ENCODE results near the gene SRPK3.
A peak's percentile ranks its signal among the peaks of the same experiment; 100 is the strongest.
"Not testable (repeated sequence)": the region's sequence is repeated elsewhere in the genome, so short reads cannot be mapped to it uniquely, and the experiment has no call there.

Gene SRPK3

GRCh38 chrX:153780678-153781427 lies at the start of gene SRPK3:
Gene SRPK3 (plus strand): TSS chrX:153781041. CDS start chrX:153781087, 46 bp downstream.
- no peak for DNase-seq

- no peak for DNase-seq
These were observed 49.6 kb upstream of the SRPK3 start for GRCh38 chrX:153731117-153731844.

GRCh38 chrX:153731845-153732215 lies 49.0 kb upstream of the SRPK3 start:
- no peak for DNase-seq

GRCh38 chrX:153732401-153732800 lies 48.4 kb upstream of the SRPK3 start:
- no peak for DNase-seq

- no peak for DNase-seq
These were observed 47.1 kb upstream of the SRPK3 start for GRCh38 chrX:153733651-153734240.

- no peak for DNase-seq
These were observed 46.0 kb upstream of the SRPK3 start for GRCh38 chrX:153734871-153735270.

- DNase-seq, result no peak
These were observed 45.6 kb upstream of the SRPK3 start for GRCh38 chrX:153735274-153735673.

GRCh38 chrX:153736071-153736820 lies 44.6 kb upstream of the SRPK3 start:
- no peak for DNase-seq

GRCh38 chrX:153736871-153737441 lies 43.9 kb upstream of the SRPK3 start:
- no peak for DNase-seq

GRCh38 chrX:153738056-153738605 lies 42.7 kb upstream of the SRPK3 start:
- DNase-seq, result no peak

- DNase-seq, result no peak
These were observed 40.9 kb upstream of the SRPK3 start for GRCh38 chrX:153739754-153740486.

GRCh38 chrX:153740631-153741222 lies 40.1 kb upstream of the SRPK3 start:
- DNase-seq, result no peak

- no peak for DNase-seq
These were observed 39.4 kb upstream of the SRPK3 start for GRCh38 chrX:153741446-153741845.

- DNase-seq, result not testable (repeated sequence)
These were observed 38.7 kb upstream of the SRPK3 start for GRCh38 chrX:153742111-153742510.

GRCh38 chrX:153742796-153743467 lies 37.9 kb upstream of the SRPK3 start:
- not testable (repeated sequence) for DNase-seq

- DNase-seq, result not testable (repeated sequence)
These were observed 37.2 kb upstream of the SRPK3 start for GRCh38 chrX:153743468-153744209.

- DNase-seq, result peak in 1 of 14 donors; percentile 25
These were observed 36.4 kb upstream of the SRPK3 start for GRCh38 chrX:153744210-153745066.

GRCh38 chrX:153745067-153745433 lies 35.8 kb upstream of the SRPK3 start:
- DNase-seq, result not testable (repeated sequence)

- no peak for DNase-seq
These were observed 34.5 kb upstream of the SRPK3 start for GRCh38 chrX:153746359-153746758.
